ENCODE measurements around the gene BCL2. TPM values are rescaled to one million over a fixed set of nuclear protein-coding genes. Genes with fewer than 3 reads are reported as not detected.

The BCL2 gene
- total RNA-seq, 1 experiment from 2014 or later: 1.3 TPM

DNA sequence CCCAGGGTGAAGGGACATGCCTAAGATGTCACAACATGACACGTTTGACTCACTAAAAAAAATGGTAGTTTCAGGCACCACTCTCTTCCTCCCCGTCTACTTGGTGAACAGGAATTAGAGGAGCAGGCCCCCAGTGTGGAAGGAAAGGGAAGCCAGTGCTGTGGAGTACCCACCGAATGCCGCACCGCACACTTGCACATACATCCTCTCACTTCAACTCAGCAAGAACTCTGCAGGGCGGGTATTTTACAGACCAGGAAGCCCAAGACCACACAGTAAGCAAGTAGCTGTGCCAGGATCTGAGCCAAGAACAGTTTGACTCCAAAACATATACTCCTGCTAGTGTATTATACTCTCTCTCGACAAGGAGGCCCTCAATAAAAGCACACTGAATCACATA is 69.8 kb downstream of the BCL2 start:
- H4K8ac ChIP-seq (replicated peaks; ENCODE audit: insufficient read length, low read depth, low read length): no peak overlapping the region
- H3K4me2 ChIP-seq (ENCODE audit: insufficient read depth, insufficient read length, low read length): no peak overlapping the region
- H3K18ac ChIP-seq (ENCODE audit: insufficient read length, low read depth, low read length): no peak overlapping the region
- H2BK20ac ChIP-seq (ENCODE audit: low read depth, low read length, poor library complexity, severe bottlenecking): no peak overlapping the region
- DNase-seq: no peak
- no peak overlapping the region for H4K5ac ChIP-seq (ENCODE audit: insufficient read length, low read depth, low read length)
- no peaks in the 10 kb centered on the region for H3K9me3 ChIP-seq (ENCODE audit: control insufficient read depth, low read depth, low read length)
- H3K14ac ChIP-seq (ENCODE audit: insufficient read depth, low read length): no peak overlapping the region
- H3K9ac ChIP-seq (ENCODE audit: extremely low read depth, insufficient read length, low read length): no peak overlapping the region
- no peak overlapping the region for H2BK15ac ChIP-seq (ENCODE audit: low read depth, low read length)
- H3K23me2 ChIP-seq (ENCODE audit: insufficient read length, low read depth, low read length, poor library complexity, severe bottlenecking): no peaks in the 10 kb centered on the region
- no peak overlapping the region for H3K4ac ChIP-seq (ENCODE audit: low read depth, low read length)
- no peak overlapping the region for H3K23ac ChIP-seq (ENCODE audit: insufficient read length, low read depth, low read length)
- H3K27me3 Mint-ChIP-seq (ENCODE audit: low read depth): 0 out of 2 replicates have a peak, but pooled peaks cover 3% of the 10 kb centered on the region
- no peak overlapping the region for H3K27ac ChIP-seq (ENCODE audit: insufficient read length, low read depth, low read length)
- H2AK5ac ChIP-seq (ENCODE audit: insufficient read length, low read length): no peak overlapping the region
- H2BK5ac ChIP-seq (ENCODE audit: insufficient read length, low read length): no peak overlapping the region
- H2BK12ac ChIP-seq (ENCODE audit: insufficient read length, low read depth, low read length): no peak overlapping the region
- peaks cover 3 to 4% of the 10 kb centered on the region in 2 experiments; a peak in 2 of 5 replicates for H3K9me3 Mint-ChIP-seq
- H3K27ac Mint-ChIP-seq: no peak overlapping the region
- H4K20me1 ChIP-seq (ENCODE audit: control insufficient read depth, insufficient read depth, insufficient read length): no peaks in the 10 kb centered on the region
- TF ChIP-seq, protein P1, sequence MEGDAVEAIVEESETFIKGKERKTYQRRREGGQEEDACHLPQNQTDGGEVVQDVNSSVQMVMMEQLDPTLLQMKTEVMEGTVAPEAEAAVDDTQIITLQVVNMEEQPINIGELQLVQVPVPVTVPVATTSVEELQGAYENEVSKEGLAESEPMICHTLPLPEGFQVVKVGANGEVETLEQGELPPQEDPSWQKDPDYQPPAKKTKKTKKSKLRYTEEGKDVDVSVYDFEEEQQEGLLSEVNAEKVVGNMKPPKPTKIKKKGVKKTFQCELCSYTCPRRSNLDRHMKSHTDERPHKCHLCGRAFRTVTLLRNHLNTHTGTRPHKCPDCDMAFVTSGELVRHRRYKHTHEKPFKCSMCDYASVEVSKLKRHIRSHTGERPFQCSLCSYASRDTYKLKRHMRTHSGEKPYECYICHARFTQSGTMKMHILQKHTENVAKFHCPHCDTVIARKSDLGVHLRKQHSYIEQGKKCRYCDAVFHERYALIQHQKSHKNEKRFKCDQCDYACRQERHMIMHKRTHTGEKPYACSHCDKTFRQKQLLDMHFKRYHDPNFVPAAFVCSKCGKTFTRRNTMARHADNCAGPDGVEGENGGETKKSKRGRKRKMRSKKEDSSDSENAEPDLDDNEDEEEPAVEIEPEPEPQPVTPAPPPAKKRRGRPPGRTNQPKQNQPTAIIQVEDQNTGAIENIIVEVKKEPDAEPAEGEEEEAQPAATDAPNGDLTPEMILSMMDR (conservative IDR thresholded peaks at IDR 0.05): no peak
- H4K91ac ChIP-seq (ENCODE audit: insufficient read length, low read depth, low read length): no peak overlapping the region
- peaks cover 0 to 4% (median 0%) of the 10 kb centered on the region in 3 experiments; a peak in 2 of 7 replicates for H3K36me3 Mint-ChIP-seq (ENCODE audit: insufficient read depth in 1 of 3, low read depth in 3 of 3)
- no peak overlapping the region for H3K4me3 Mint-ChIP-seq
- no CpG with 5 or more reads among the region's 7 CpGs for WGBS (ENCODE audit: extremely low coverage, insufficient read length, low lambda C conversion rate)
- H3K4me1 ChIP-seq (ENCODE audit: insufficient read depth, low read length): no peaks in the 10 kb centered on the region
- no peaks in the 10 kb centered on the region for H3K79me2 ChIP-seq (ENCODE audit: insufficient read depth, low read length)
- H3K27me3 ChIP-seq (ENCODE audit: insufficient read depth, low read length): no peaks in the 10 kb centered on the region
- H3K79me1 ChIP-seq (ENCODE audit: insufficient read depth, low read depth, low read length, poor library complexity, severe bottlenecking): no peaks in the 10 kb centered on the region
- H3T11ph ChIP-seq (ENCODE audit: low read length): no peak overlapping the region
- H3K4me1 Mint-ChIP-seq: peaks cover 4 to 7% of the 10 kb centered on the region in 2 experiments; a peak in 2 of 4 replicates
- H2BK120ac ChIP-seq (ENCODE audit: low read depth, low read length, poor library complexity, severe bottlenecking): no peak overlapping the region
- no peak overlapping the region for H2AFZ ChIP-seq (ENCODE audit: low read length)
- H3K56ac ChIP-seq (ENCODE audit: insufficient read length, low read depth, low read length): no peak overlapping the region

Data from H9 (cell line).